GM23248 (cell line): ENCODE measurements around the gene CTSF.

Experiments
- EZH2 ChIP-seq: fragments of 200-600 bp; sonication (generic); IDR thresholded peaks from 2 replicates; pipeline ENCODE4 v1.6.1; 2018; ENCODE audit warnings: antibody characterized with exemption, mild to moderate bottlenecking; ENCODE audit not compliant: insufficient read depth, poor library complexity, severe bottlenecking
- EZH2phosphoT487 ChIP-seq: fragments of 200-600 bp; sonication (generic); IDR thresholded peaks from 2 replicates; pipeline ENCODE4 v1.6.1; 2018; ENCODE audit warnings: antibody characterized with exemption, moderate library complexity, mild to moderate bottlenecking, low read depth; ENCODE audit not compliant: insufficient read depth

- TF ChIP-seq EZH2, result no peak
- no peak for TF ChIP-seq EZH2phosphoT487
Measured at GRCh38 chr11:66591175-66591574, 22.8 kb upstream of the CTSF start.
